NCI-H1694 (cell line): ENCODE results near the gene TNNI2.
"Not testable (repeated sequence)": the region's sequence is repeated elsewhere in the genome, so short reads cannot be mapped to it uniquely, and the experiment has no call there.

ENCODE experiments used
- DNase-seq: peaks from one replicate; lab custom pipeline; 2025; lab: John Stamatoyannopoulos, UW

Gene TNNI2

GRCh38 chr11:1838426-1839144 lies at the start of gene TNNI2:
Gene TNNI2 (plus strand): TSS chr11:1838981. CDS start chr11:1839697, 716 bp downstream.
- no peak for DNase-seq

- no peak for DNase-seq
Measured at GRCh38 chr11:1791912-1792311, 46.9 kb upstream of the TNNI2 start.

- no peak for DNase-seq
Measured at GRCh38 chr11:1792461-1792860, 46.3 kb upstream of the TNNI2 start.

- no peak for DNase-seq
Measured at GRCh38 chr11:1793081-1793480, 45.7 kb upstream of the TNNI2 start.

DNA sequence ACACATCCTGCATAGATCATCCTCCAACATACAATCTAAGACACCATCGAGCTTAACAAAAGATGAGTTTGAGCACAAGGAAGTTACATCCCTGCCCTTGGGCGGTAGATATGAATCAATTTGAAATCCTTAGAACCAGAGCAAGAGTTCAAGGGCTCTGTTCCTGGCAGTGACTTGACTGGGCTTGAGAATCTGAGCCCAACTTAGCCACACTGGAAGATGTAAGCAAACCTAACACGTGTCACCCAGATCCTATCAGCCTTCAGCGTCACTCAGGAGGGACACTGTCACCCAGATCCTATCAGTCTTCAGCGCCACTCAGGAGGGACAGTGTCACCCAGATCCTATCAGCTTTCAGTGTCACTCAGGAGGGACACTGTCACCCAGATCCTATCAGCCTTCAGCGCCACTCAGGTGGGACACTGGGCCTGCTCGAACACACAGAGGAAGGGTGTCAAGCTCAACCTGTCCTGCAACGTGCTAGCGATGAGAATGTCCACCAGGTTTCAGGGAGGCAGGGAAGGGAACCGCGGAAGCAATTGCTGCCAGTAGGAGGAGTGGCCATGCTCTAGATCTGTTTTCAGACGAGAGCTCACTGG lies 42.3 kb upstream of the TNNI2 start:
- DNase-seq, result no peak

- no peak for DNase-seq
Measured at GRCh38 chr11:1797391-1798125, 41.2 kb upstream of the TNNI2 start.

DNA sequence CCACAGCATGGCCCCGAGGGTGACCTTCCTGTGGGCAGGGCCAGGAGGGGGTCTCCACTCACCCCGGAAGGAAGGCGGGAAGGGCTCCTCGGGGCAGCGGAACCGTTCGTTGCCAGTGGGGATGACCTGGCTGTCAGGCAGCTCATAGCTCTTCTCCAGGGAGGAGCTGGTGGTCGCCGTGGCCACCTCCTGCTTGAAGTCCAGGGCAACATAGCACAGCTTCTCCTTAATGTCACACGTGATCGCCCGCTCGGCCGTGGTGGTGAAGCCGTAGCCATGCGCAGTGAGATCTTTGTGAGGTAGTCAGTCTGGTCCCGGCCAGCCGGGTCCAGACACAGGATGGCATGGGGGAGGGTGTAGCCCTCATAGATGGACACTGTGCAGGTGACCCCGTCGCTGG lies 35.5 kb upstream of the TNNI2 start:
- no peak for DNase-seq

GRCh38 chr11:1803835-1804519 lies 34.8 kb upstream of the TNNI2 start:
- DNase-seq, result not testable (repeated sequence)

DNA sequence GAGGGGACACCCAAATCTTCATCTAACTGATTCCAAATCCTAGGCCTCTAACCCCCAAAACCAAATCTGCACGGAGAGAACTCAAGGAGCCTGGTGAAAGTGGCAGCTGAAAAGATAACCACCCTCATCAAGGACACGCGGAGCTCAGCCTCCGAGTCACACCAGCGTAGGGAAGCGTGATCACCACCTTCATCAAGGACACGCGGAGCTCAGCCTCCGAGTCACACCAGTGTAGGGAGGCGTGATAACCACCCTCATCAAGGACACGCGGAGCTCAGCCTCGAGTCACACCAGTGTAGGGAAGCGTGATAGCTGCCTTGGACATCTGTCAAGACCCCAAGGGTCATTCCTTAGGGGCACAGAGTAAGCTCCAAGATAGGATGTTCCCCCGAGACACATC lies 33.3 kb upstream of the TNNI2 start:
- no peak for DNase-seq

GRCh38 chr11:1807264-1807995 lies 31.4 kb upstream of the TNNI2 start:
- DNase-seq, result no peak

GRCh38 chr11:1810761-1811160 lies 28.0 kb upstream of the TNNI2 start:
- no peak for DNase-seq

GRCh38 chr11:1812274-1812673 lies 26.5 kb upstream of the TNNI2 start:
- no peak for DNase-seq

- no peak for DNase-seq
Measured at GRCh38 chr11:1812801-1813200, 26.0 kb upstream of the TNNI2 start.

DNA sequence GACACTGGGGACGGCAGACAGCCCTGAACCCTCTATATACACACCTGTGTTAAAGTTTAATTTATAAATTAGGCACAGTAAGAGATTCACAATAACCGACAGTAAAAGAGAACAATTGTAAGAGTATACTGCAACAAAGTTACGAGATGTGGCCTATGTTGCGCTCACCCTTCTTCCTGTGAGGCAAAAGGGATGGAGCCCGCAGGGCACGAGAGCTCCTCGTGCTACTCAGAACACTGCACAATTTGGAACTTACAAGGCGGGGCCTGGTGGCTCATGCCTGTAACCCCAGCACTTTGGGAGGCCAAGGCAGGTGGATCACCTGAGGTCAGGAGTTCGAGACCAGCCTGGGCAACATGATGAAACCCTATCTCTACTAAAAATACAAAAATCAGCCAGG lies 25.4 kb upstream of the TNNI2 start:
- not testable (repeated sequence) for DNase-seq

DNA sequence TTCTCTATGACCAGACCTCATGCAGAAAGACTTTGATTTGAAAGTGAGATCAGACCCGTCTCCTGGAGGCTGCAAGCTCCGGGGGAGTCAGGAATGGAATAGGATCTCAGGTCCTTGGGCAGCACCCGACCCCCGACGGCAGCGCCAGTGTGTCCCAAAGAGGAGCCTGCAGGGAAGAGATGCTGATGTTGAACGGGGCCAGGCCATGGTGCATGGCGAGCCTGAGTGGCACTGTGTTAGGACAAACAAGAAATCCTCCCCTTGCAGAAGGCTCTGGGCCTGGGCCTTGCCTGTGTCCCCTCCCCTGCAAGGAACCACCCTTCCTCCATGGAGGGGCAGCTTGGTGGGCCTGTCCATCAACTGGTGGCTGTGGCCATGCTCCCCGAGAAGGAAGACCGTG lies 24.1 kb upstream of the TNNI2 start:
- DNase-seq, result no peak

DNA sequence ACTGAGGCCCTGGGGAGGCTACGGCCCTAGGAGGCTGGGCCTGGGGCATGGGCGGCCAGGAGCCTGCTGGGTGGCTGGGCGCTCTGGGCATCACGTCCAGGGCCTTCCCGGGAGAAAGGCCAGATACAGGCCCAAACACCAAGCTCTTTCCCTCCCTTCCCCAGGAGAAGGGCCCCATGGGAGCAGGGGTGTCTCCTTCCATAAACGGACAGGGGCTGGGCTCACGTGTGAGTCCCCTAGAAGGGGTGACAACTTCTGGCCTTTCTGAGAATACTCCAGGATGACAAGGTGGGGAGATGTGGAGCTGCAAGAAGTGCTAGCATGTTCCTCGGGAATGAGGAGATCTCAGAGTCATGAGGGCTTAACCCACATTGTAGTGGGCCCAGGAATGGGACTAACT lies 23.5 kb upstream of the TNNI2 start:
- DNase-seq, result no peak

- DNase-seq, result no peak
Measured at GRCh38 chr11:1815751-1816150, 23.0 kb upstream of the TNNI2 start.

- no peak for DNase-seq
Measured at GRCh38 chr11:1817000-1817399, 21.8 kb upstream of the TNNI2 start.

DNA sequence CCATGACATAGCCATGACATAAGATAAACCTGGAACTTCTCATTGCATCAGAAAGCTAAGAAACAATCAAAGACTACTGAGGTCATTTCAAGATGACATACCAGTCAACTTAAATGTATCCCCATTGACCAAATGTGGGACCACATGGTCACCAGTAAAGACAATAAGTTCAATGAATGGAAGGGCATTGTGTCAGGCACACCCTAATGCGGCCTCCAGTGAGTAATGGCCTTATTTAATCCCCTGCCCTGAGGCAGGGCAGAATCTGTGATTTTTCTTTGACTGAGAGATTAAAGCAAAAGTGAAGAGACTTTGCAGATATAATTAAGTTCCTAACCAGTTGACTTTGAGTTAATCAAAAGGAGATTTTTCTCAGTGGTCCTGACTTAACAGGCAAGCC lies 21.3 kb upstream of the TNNI2 start:
- no peak for DNase-seq

GRCh38 chr11:1819074-1819473 lies 19.7 kb upstream of the TNNI2 start:
- no peak for DNase-seq

- DNase-seq, result no peak
Measured at GRCh38 chr11:1820463-1821325, 18.1 kb upstream of the TNNI2 start.
